Calu3 (cell line): Measurements from ENCODE around the gene SPATA19. TPM values are rescaled to one million over a fixed set of nuclear protein-coding genes. Genes with fewer than 3 reads are reported as not detected.
A peak's percentile ranks its signal among the peaks of the same experiment; 100 is the strongest.

Experiments
- BruUV-seq: library from RNA; stranded (reverse); fragments of 400-500 nt; replicated peaks from 2 replicates; lab custom pipeline; 2021; lab: Mats Ljungman, UMichigan
- CTCF ChIA-PET: fragments of 300-600 bp; sonication (Branson Sonifier 250); formaldehyde crosslinking; loops from one replicate; lab custom pipeline; 2022; ENCODE audit warnings: antibody characterized with exemption; lab: Charles Lee
- DNase-seq: peaks from one replicate; pipeline ENCODE4 v3.0.0; 2022
- H3K27ac Mint-ChIP-seq: one replicate; pipeline ENCODE4 v1.8.0; 2022; ENCODE audit warnings: mixed read lengths; ENCODE audit not compliant: unreplicated experiment
- H3K27me3 Mint-ChIP-seq: one replicate; pipeline ENCODE4 v1.8.0; 2022; ENCODE audit warnings: mixed read lengths; ENCODE audit not compliant: unreplicated experiment
- H3K36me3 Mint-ChIP-seq: one replicate; pipeline ENCODE4 v1.8.0; 2022; ENCODE audit warnings: mild to moderate bottlenecking, moderate library complexity, mixed read lengths; ENCODE audit not compliant: insufficient read depth, unreplicated experiment
- H3K4me1 Mint-ChIP-seq: one replicate; pipeline ENCODE4 v1.8.0; 2022; ENCODE audit warnings: mild to moderate bottlenecking, low read depth, mixed read lengths; ENCODE audit not compliant: unreplicated experiment
- H3K4me3 Mint-ChIP-seq: one replicate; pipeline ENCODE4 v1.8.0; 2022; ENCODE audit warnings: mild to moderate bottlenecking, low read depth, moderate library complexity, mixed read lengths; ENCODE audit not compliant: unreplicated experiment
- H3K9me3 Mint-ChIP-seq: one replicate; pipeline ENCODE4 v1.8.0; 2022; ENCODE audit warnings: low read depth, mixed read lengths; ENCODE audit not compliant: unreplicated experiment
- intact Hi-C: fragments of 100-400 bp; cut with micrococcal nuclease; formaldehyde crosslinking; loops from one replicate; pipeline ENCODE4 v1.10.0; 2022; ENCODE audit not compliant: unreplicated experiment
- total RNA-seq: library from RNA; stranded (reverse); gene quantifications from 2 replicates; pipeline ENCODE4 v1.2.3, GENCODE V29; 2022
- TF ChIP-seq, protein P1 (sequence below): fragments of 200-600 bp; IDR thresholded peaks from one replicate; pipeline ENCODE4 v1.8.0; 2022; ENCODE audit warnings: antibody characterized with exemption; ENCODE audit not compliant: unreplicated experiment

The SPATA19 gene
- total RNA-seq, 1 experiment from 2014 or later = not detected

DNA sequence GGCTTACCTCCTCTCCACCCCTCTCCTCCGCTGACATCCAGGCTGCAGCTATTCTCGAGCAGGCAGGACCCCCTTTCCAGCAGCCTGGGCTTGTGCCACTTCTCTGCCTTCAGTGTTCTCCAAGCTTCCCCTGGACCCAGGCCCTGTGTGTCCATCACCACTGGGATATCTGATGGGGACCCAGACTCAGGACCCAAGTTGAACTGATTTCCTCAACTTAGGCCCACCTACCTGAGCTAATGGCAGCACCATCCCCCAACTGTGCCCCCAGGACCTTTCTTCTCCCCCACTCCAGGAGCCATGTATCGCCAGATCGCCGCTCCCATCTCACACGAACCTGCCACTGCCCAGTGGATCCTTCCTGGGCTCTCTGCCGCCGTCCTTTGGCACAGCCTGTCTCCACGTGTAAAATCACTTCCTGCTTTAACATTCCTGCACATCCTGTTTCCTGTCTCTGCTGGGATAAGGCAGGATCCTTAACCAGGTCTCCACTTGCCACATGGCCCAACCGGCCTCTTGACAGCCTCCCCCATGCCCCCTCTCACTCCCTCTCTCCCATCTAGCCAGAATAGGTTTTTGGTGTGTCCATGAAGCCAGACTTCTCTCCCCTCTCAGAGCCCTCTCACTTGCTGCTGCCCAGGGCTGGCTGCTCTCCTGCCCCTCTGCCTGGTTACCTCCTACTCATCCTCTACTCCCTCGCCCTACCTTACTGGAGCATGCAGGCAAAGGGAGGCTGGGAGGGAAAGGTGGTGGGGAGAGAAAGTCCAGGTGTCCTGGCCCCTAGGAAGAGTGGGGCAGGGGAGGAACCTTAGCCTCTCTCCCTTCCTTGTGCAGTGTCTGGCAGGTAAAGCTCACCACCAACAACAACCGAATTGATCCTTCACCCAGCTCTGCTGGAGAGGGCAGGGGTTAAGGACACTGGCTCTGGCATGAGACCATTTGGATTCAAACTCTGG lies 9.4 kb downstream of the SPATA19 start:
- intact Hi-C loops = loop anchor here (1.0 kb wide), 2 partner anchors 702 to 758 kb away; no protein-coding TSS in a partner anchor
- TF ChIP-seq, protein P1, sequence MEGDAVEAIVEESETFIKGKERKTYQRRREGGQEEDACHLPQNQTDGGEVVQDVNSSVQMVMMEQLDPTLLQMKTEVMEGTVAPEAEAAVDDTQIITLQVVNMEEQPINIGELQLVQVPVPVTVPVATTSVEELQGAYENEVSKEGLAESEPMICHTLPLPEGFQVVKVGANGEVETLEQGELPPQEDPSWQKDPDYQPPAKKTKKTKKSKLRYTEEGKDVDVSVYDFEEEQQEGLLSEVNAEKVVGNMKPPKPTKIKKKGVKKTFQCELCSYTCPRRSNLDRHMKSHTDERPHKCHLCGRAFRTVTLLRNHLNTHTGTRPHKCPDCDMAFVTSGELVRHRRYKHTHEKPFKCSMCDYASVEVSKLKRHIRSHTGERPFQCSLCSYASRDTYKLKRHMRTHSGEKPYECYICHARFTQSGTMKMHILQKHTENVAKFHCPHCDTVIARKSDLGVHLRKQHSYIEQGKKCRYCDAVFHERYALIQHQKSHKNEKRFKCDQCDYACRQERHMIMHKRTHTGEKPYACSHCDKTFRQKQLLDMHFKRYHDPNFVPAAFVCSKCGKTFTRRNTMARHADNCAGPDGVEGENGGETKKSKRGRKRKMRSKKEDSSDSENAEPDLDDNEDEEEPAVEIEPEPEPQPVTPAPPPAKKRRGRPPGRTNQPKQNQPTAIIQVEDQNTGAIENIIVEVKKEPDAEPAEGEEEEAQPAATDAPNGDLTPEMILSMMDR = no peak
- CTCF ChIA-PET = interaction anchor here (1.3 to 1.5 kb wide), 2 partner anchors 701 to 757 kb away, joined by 8 to 10 read pairs; no protein-coding TSS in a partner anchor
- H3K27ac Mint-ChIP-seq = no peak overlapping the region
- no peak for DNase-seq
- H3K27me3 Mint-ChIP-seq = no peaks in the 10 kb centered on the region
- peaks cover 3% of the 10 kb centered on the region for H3K9me3 Mint-ChIP-seq
- no TSS peak for BruUV-seq
- H3K4me1 Mint-ChIP-seq = no peaks in the 10 kb centered on the region
- peaks cover 9% of the 10 kb centered on the region for H3K36me3 Mint-ChIP-seq
- H3K4me3 Mint-ChIP-seq = no peak overlapping the region

DNA sequence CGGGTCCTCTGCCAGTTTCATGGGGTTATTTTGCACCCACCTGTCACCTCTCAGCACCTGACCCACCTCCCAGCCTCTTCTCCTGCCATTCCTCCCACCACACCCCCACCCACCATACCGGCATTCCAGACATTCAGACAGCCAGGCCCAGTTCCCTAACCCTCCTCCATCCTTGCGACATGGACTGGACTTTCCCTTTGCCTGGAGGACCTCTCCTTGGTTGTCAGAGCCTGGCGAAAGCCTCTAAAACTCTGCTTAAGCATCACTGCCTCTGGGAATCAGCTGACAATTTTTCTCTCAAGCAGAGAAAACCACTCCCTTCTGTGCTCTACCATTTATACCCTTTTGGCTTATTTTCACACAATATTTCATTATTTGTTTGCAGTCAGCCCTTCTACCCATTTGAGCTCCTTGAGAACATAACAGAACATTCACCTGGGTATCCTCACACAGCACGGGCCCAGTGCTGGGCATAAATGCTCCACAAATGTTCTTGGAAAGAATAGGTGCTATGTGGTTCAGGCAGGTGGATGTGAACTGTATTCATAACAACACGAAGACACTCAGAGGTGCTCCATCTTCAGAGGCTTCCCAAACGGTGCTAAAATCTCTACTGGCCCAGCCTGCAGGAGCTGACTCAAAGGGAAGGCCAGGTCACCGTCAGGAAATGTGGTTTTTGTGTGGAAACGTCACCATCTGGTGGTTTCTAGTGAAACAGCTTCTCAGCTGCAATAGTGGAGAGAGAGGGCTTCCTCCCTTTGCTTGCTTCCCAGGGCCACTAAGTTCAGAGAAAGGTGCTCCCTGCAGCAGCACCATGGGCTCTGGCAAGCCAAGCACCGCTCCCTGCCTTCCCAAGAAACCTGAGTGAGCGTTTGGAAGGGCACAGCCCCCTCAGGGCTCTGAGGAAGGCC lies 10.4 kb downstream of the SPATA19 start:
- intact Hi-C loops = loop anchor here (1.0 kb wide), 2 partner anchors 701 to 757 kb away; no protein-coding TSS in a partner anchor
- TF ChIP-seq, protein P1 = peak; percentile 58
- peak; percentile 52 for DNase-seq
- no peak overlapping the region for H3K27ac Mint-ChIP-seq
- no peak overlapping the region for H3K4me3 Mint-ChIP-seq
- H3K9me3 Mint-ChIP-seq = peaks cover 3% of the 10 kb centered on the region
- no peaks in the 10 kb centered on the region for H3K27me3 Mint-ChIP-seq
- BruUV-seq = no TSS peak
- peaks cover 9% of the 10 kb centered on the region for H3K36me3 Mint-ChIP-seq
- CTCF ChIA-PET = interaction anchor here (1.3 to 1.5 kb wide), 2 partner anchors 700 to 756 kb away, joined by 8 to 10 read pairs; no protein-coding TSS in a partner anchor
- H3K4me1 Mint-ChIP-seq = no peaks in the 10 kb centered on the region

DNA sequence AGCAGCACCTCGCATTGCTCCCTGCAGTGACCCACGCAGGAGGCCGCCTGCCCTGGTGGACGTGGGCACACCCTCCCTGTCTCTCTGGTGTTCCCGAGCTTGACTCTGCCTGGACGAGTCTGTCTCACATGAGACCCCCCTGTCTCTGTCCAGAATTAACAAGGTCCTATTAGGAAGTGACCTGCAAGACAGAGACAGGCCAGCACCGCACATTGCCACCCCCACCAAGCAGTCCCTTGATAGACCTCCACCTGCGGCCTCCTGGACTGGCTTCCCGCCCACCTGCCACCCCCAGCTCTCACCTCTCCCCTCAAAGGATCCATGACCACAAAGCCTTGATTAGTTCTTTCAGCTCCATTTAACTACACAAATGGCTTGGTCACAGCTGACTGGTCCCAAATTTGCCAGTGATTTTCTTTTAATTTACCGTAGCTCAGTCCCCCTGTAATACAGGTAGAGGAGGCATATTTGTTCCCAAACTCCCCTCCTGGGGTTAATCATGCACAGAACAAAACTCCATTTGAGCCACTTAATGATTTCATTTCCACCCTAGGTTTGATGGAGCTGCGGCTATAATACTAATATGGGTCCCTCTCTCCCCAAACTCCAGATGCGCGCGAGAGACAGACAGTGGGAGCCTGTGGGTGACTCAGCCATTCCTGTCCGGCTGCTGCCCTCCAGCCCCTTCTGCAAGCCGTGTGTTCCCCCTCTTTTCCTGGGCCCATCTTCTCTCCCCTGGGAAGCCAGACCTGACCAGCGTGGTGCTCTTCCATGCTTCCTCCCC lies 11.2 kb downstream of the SPATA19 start:
- BruUV-seq = no TSS peak
- TF ChIP-seq, protein P1 = no peak
- DNase-seq = no peak
- Mint-ChIP-seq H3K4me1 (no peaks in the 10 kb centered on the region), H3K27me3 (no peaks in the 10 kb centered on the region), H3K36me3 (peaks cover 9% of the 10 kb centered on the region), H3K9me3 (no peaks in the 10 kb centered on the region), H3K4me3 (no peak overlapping the region), H3K27ac (peak overlapping the region; percentile 25)
- intact Hi-C loops = no loop called here
- CTCF ChIA-PET = interaction anchor here (1.3 to 1.5 kb wide), 2 partner anchors 699 to 756 kb away, joined by 8 to 10 read pairs; no protein-coding TSS in a partner anchor
